K562 (cell line): Measurements from ENCODE around the gene KRTAP5-4. TPM values are rescaled to one million over a fixed set of nuclear protein-coding genes. Genes with fewer than 3 reads are reported as not detected.

Experiments
- ATAC-seq: fragments of 200-7000 bp; cut with Tn5 transposase; 3 replicates; pipeline ENCODE4 v1.9.1; 2020; ENCODE audit warnings: moderate library complexity
- BruUV-seq: library from RNA; stranded (reverse); fragments of 400-500 nt; replicated peaks from 2 replicates; lab custom pipeline; 2021; lab: Mats Ljungman, UMichigan
- CTCF ChIA-PET: fragments of 300-600 bp; formaldehyde crosslinking; extraction: SDS; loops from one replicate; lab custom pipeline; 2021; ENCODE audit warnings: low intra/inter-chr PET ratio; lab: Yijun Ruan, JAX
- POLR2A ChIA-PET: fragments of 300-600, 350-650 bp; sonication (Branson Sonifier 250); formaldehyde crosslinking; extraction: SDS; loops from one replicate; lab custom pipeline; 2021; ENCODE audit warnings: antibody characterized with exemption, inconsistent platforms; lab: Yijun Ruan, JAX
- DNase-seq, 4 experiments: peaks; one replicate each; pipeline versions ENCODE4 v3.0.0 to v3.0.0-alpha.2; 2011 to 2018; ENCODE audit warnings: low spot score in 3 of 4, mixed read lengths in 3 of 4; ENCODE audit errors: extremely low read depth in 1 of 4
- FAIRE-seq: peaks from 2 replicates; lab custom pipeline; 2011; peaks lifted over from hg19 to GRCh38; lab: Jason Lieb, UNC
- H2AFZ ChIP-seq: 2 replicates; pipeline ENCODE4 v1.6.0; 2011; ENCODE audit warnings: low read depth, low read length, control low read depth, inconsistent platforms
- H3K27ac ChIP-seq: fragments of 200-600 bp; 3 replicates; pipeline ENCODE4 v1.8.0; 2011; ENCODE audit warnings: low read depth, mild to moderate bottlenecking, control low read depth, inconsistent platforms, low read length, moderate library complexity, mixed read lengths; ENCODE audit errors: extremely low read depth
- H3K27me3 ChIP-seq, 2 experiments: fragments of 300-600 bp in 1 of 2; 2 replicates in 1 of 2; 3 replicates in 1 of 2; pipeline versions ENCODE4 v1.6.0 to v1.8.0; 2011; ENCODE audit warnings: inconsistent platforms in 2 of 2, low read length in 2 of 2, mild to moderate bottlenecking in 1 of 2, mixed read lengths in 1 of 2, moderate library complexity in 1 of 2; ENCODE audit not compliant: control insufficient read depth in 2 of 2, insufficient read depth in 2 of 2
- H3K36me3 ChIP-seq: fragments of 300-600 bp; 3 replicates; pipeline ENCODE4 v1.8.0; 2011; ENCODE audit warnings: mild to moderate bottlenecking, low read length, inconsistent platforms; ENCODE audit not compliant: control insufficient read depth, insufficient read depth
- H3K4me1 ChIP-seq, 2 experiments: fragments of 200-600 bp in 1 of 2; replicated peaks in 1 of 2; 2 replicates in 1 of 2; 3 replicates in 1 of 2; pipeline versions ENCODE4 v1.5.1 to v1.8.0; 2011; ENCODE audit warnings: inconsistent platforms in 2 of 2, low read length in 2 of 2, mild to moderate bottlenecking in 1 of 2, mixed read lengths in 1 of 2, moderate library complexity in 1 of 2; ENCODE audit not compliant: control insufficient read depth in 2 of 2, insufficient read depth in 2 of 2
- H3K4me2 ChIP-seq: 2 replicates; pipeline ENCODE4 v1.6.1; 2011; ENCODE audit warnings: low read length, control low read depth, inconsistent platforms, mixed read lengths; ENCODE audit not compliant: insufficient read depth
- H3K4me3 ChIP-seq: fragments of 200-600 bp; sonication (generic), shearing (Covaris generic); 2 replicates; pipeline ENCODE4 v1.5.1; 2016; ENCODE audit warnings: control low read depth, inconsistent platforms
- H3K79me2 ChIP-seq: fragments of 200-600 bp; 3 replicates; pipeline ENCODE4 v1.8.0; 2011; ENCODE audit warnings: low read length, inconsistent platforms; ENCODE audit not compliant: control insufficient read depth, insufficient read depth
- H3K9ac ChIP-seq, 2 experiments: 2 replicates each; pipeline versions ENCODE4 v1.6.0 to v1.6.1; 2011; ENCODE audit warnings: low read depth in 2 of 2, low read length in 2 of 2, control low read depth in 1 of 2, inconsistent platforms in 1 of 2, mild to moderate bottlenecking in 1 of 2, mixed read lengths in 1 of 2; ENCODE audit not compliant: insufficient read depth in 1 of 2
- H3K9me1 ChIP-seq: one replicate; pipeline ENCODE4 v1.6.0; 2011; ENCODE audit warnings: inconsistent platforms, mild to moderate bottlenecking, low read length, moderate library complexity; ENCODE audit not compliant: control insufficient read depth, insufficient read depth
- H3K9me3 ChIP-seq: replicated peaks from 2 replicates; pipeline ENCODE4 v1.5.1; 2011; ENCODE audit warnings: low read depth, low read length, inconsistent platforms; ENCODE audit not compliant: control insufficient read depth, insufficient read depth
- H4K20me1 ChIP-seq: replicated peaks from 2 replicates; pipeline ENCODE4 v1.6.1; 2011; ENCODE audit warnings: low read length, inconsistent platforms, mixed read lengths; ENCODE audit not compliant: control insufficient read depth, insufficient read depth
- MAFG ChIP-seq: fragments of 450-650 bp; conservative IDR thresholded peaks from 2 replicates; pipeline ENCODE4 v1.6.1; 2016; ENCODE audit warnings: missing genetic modification characterization, missing compliant biosample characterization
- NCOR1 ChIP-seq: fragments of 450-650 bp; IDR thresholded peaks from 2 replicates; pipeline ENCODE4 v1.6.1; 2016; ENCODE audit warnings: mild to moderate bottlenecking, moderate library complexity
- RAD51 ChIP-seq: fragments of 450-650 bp; IDR thresholded peaks from 2 replicates; pipeline ENCODE4 v1.7.1; 2016; ENCODE audit warnings: low read depth, mild to moderate bottlenecking, borderline replicate concordance
- USF2 ChIP-seq: sonication (generic); formaldehyde crosslinking; IDR thresholded peaks from 2 replicates; pipeline ENCODE4 v1.5.0; 2020; ENCODE audit warnings: missing genetic modification reagents
- WGBS: fragments of 100-300 bp; shearing (Covaris generic); methylation state at CpG from one replicate; pipeline ENCODE4 v1.1.6; 2016; ENCODE audit warnings: low coverage, mixed read lengths; ENCODE audit not compliant: insufficient coverage; ENCODE audit errors: missing lambda C conversion rate; 5-methylcytosine and 5-hydroxymethylcytosine counted together
- in situ Hi-C: fragments of 300-500 bp; cut with MboI; formaldehyde crosslinking; loops from 4 replicates; pipeline ENCODE4 v1.15.0; 2018; ENCODE audit warnings: inconsistent platforms, mixed read lengths
- intact Hi-C: fragments of 100-400 bp; cut with micrococcal nuclease; formaldehyde crosslinking; loops from 2 replicates; pipeline ENCODE4 v1.14.2; 2022
- polyA plus RNA-seq, 8 experiments: library from polyadenylated mRNA; depleted of rRNA in 4 of 8; stranded (reverse) in 5 of 8; unstranded in 3 of 8; fragments of >200 nt; fragmentation: Nextera tagmentation in 2 of 8; fragmentation: Illumina TruSeq in 1 of 8; extraction: Ambion mirVana in 2 of 8; extraction: Trizol in 1 of 8; gene quantifications; 2 replicates each; pipeline versions ENCODE4 v1.2.1 to v1.2.3, GENCODE V29; 2011 to 2014; ENCODE audit warnings: inconsistent platforms in 1 of 8, missing spikeins in 1 of 8
- total RNA-seq, 7 experiments: library from RNA; depleted of rRNA in 6 of 7; stranded (reverse); fragments of >200 nt in 6 of 7; fragmentation: Illumina TruSeq in 2 of 7; extraction: Trizol in 2 of 7; gene quantifications; 2 replicates each; pipeline versions ENCODE4 v1.2.1 to v1.2.3, GENCODE V29; 2011 to 2021; ENCODE audit warnings: low replicate concordance in 1 of 7

The KRTAP5-4 gene
- total and polyA plus RNA-seq, 9 of the 15 experiments (the other 6 are each of a cell fraction or from before 2014, with no cell fraction given), result not detected

GRCh38 chr11:1636291-1636950, 14.5 kb upstream of the KRTAP5-4 start:
- ChIA-PET CTCF (no interaction called here), POLR2A (no interaction called here)
- Histone ChIP-seq H3K4me3 (no peak overlapping the region), H3K4me2 (no peak overlapping the region), H3K9ac (0 out of 4 replicates have a peak overlapping the region, but pooled peaks of 1 of the 2 experiments have one; percentile 26), H4K20me1 (peaks cover 8% of the 10 kb centered on the region), H3K9me3 (no peaks in the 10 kb centered on the region), H2AFZ (no peak overlapping the region), H3K27me3 (peaks cover 15 to 61% of the 10 kb centered on the region in 2 experiments), H3K36me3 (no peaks in the 10 kb centered on the region), H3K9me1 (no peaks in the 10 kb centered on the region), H3K4me1 (peaks cover 0 to 9% of the 10 kb centered on the region in 2 experiments; a peak in 2 of 5 replicates), H3K27ac (no peak overlapping the region), H3K79me2 (no peaks in the 10 kb centered on the region)
- no peak for FAIRE-seq
- intact Hi-C loops (no loop called here), in situ Hi-C loops (no loop called here)
- TF ChIP-seq NCOR1 (no peak), USF2 (CRISPR knock-in tag) (peak; percentile 28; the same call in 1 of the 2 replicates), RAD51 (peak; percentile 20; the same call in 1 of the 2 replicates), MAFG (tag) (no peak)
- BruUV-seq, result no TSS peak
- 3% methylated on average over 19 of the region's 19 CpGs for WGBS
- DNase-seq, result no peak
- ATAC-seq, result no peak
